Neural cell (in vitro differentiated cells): ENCODE data around the gene LIN9. TPM values are rescaled to one million over a fixed set of nuclear protein-coding genes. Genes with fewer than 3 reads are reported as not detected.

Experiments
- H2AFZ ChIP-seq: fragments of 200-600, 300-800 bp; sonication (generic), shearing (Covaris generic); 2 replicates; pipeline ENCODE4 v1.6.0; 2014; ENCODE audit warnings: low read depth, mild to moderate bottlenecking, antibody characterized with exemption, low read length, moderate library complexity
- H3F3A ChIP-seq: fragments of 200-600 bp; shearing (Covaris generic); 2 replicates; pipeline ENCODE4 v1.6.1; 2016; ENCODE audit warnings: mild to moderate bottlenecking, moderate library complexity, mixed read lengths, antibody characterized with exemption, low read length; ENCODE audit not compliant: insufficient read depth, poor library complexity, severe bottlenecking
- H3K27ac ChIP-seq: fragments of 200-600, 300-800 bp; sonication (generic), shearing (Covaris generic); 2 replicates; pipeline ENCODE4 v1.5.1; 2014; ENCODE audit warnings: mild to moderate bottlenecking, low read length, moderate library complexity
- H3K27me3 ChIP-seq: fragments of 300-800, 200-600 bp; sonication (generic), shearing (Covaris generic); 2 replicates; pipeline ENCODE4 v1.6.0; 2014; ENCODE audit warnings: mild to moderate bottlenecking, low read depth, low read length, moderate library complexity; ENCODE audit not compliant: insufficient read depth
- H3K36me3 ChIP-seq: fragments of 300-800, 200-600 bp; sonication (generic), shearing (Covaris generic); 2 replicates; pipeline ENCODE4 v1.5.1; 2014; ENCODE audit warnings: mild to moderate bottlenecking, antibody characterized with exemption, low read length, moderate library complexity; ENCODE audit not compliant: insufficient read depth
- H3K4me2 ChIP-seq: fragments of 300-800, 200-600 bp; sonication (generic), shearing (Covaris generic); 2 replicates; pipeline ENCODE4 v1.6.0; 2014; ENCODE audit warnings: mild to moderate bottlenecking, low read length
- H3K4me3 ChIP-seq: fragments of 300-800, 200-600 bp; sonication (generic), shearing (Covaris generic); 2 replicates; pipeline ENCODE4 v1.5.1; 2014; ENCODE audit warnings: mild to moderate bottlenecking, low read length, moderate library complexity
- H3K79me2 ChIP-seq: fragments of 200-600 bp; shearing (Covaris generic); replicated peaks from 2 replicates; pipeline ENCODE4 v1.6.0; 2014; ENCODE audit warnings: mild to moderate bottlenecking, low read length, moderate library complexity; ENCODE audit not compliant: insufficient read depth
- H3K9ac ChIP-seq: fragments of 300-800, 200-600 bp; sonication (generic), shearing (Covaris generic); 2 replicates; pipeline ENCODE4 v1.6.1; 2016; ENCODE audit warnings: mild to moderate bottlenecking, low read length, mixed read lengths
- H3K9me2 ChIP-seq: fragments of 200-600 bp; shearing (Covaris generic); 2 replicates; pipeline ENCODE4 v1.6.1; 2016; ENCODE audit warnings: mild to moderate bottlenecking, low read length, mixed read lengths; ENCODE audit not compliant: insufficient read depth
- H3K9me3 ChIP-seq: fragments of 200-600, 300-800 bp; sonication (generic), shearing (Covaris generic); 2 replicates; pipeline ENCODE4 v1.6.1; 2016; ENCODE audit warnings: mild to moderate bottlenecking, mixed run types, low read length, moderate library complexity, mixed read lengths
- H4K20me1 ChIP-seq: fragments of 200-600 bp; shearing (Covaris generic); 2 replicates; pipeline ENCODE4 v1.6.1; 2016; ENCODE audit warnings: mild to moderate bottlenecking, mixed run types; ENCODE audit not compliant: insufficient read depth
- EP300 ChIP-seq: fragments of 450-650 bp; conservative IDR thresholded peaks from 2 replicates; pipeline ENCODE4 v1.6.1; 2014; ENCODE audit warnings: antibody characterized with exemption, mild to moderate bottlenecking, moderate library complexity; ENCODE audit not compliant: poor library complexity, severe bottlenecking
- EZH2 ChIP-seq: fragments of 200-600, 300-800 bp; shearing (Covaris generic), sonication (generic); IDR thresholded peaks from 2 replicates; pipeline ENCODE4 v1.6.1; 2014; ENCODE audit warnings: antibody characterized with exemption, low read length, borderline replicate concordance, mild to moderate bottlenecking; ENCODE audit not compliant: insufficient read depth, poor library complexity, severe bottlenecking
- MXI1 ChIP-seq: fragments of 450-650 bp; conservative IDR thresholded peaks from 2 replicates; pipeline ENCODE4 v1.6.1; 2014; ENCODE audit warnings: antibody characterized with exemption, mild to moderate bottlenecking; ENCODE audit not compliant: poor library complexity, severe bottlenecking
- POLR2AphosphoS5 ChIP-seq: IDR thresholded peaks from 2 replicates; pipeline ENCODE4 v1.6.1; 2012
- RAD21 ChIP-seq: fragments of 450-650 bp; conservative IDR thresholded peaks from 2 replicates; pipeline ENCODE4 v1.6.1; 2014; ENCODE audit warnings: antibody characterized with exemption, mild to moderate bottlenecking, moderate library complexity
- REST ChIP-seq: IDR thresholded peaks from 2 replicates; pipeline ENCODE4 v1.6.1; 2012; ENCODE audit warnings: borderline replicate concordance
- TAF1 ChIP-seq: IDR thresholded peaks from 2 replicates; pipeline ENCODE4 v1.6.1; 2012; ENCODE audit warnings: low read depth
- polyA plus RNA-seq: library from polyadenylated mRNA; depleted of rRNA; stranded (reverse); fragments of >200 nt; gene quantifications from 2 replicates; pipeline ENCODE4 v1.2.3, GENCODE V29; 2014
- TF ChIP-seq, protein P1 (sequence below): fragments of 450-650 bp; IDR thresholded peaks from 2 replicates; pipeline ENCODE4 v1.5.1; 2014; ENCODE audit warnings: antibody characterized with exemption, mild to moderate bottlenecking, moderate library complexity; ENCODE audit not compliant: poor library complexity, severe bottlenecking

LIN9 gene
- polyA plus RNA-seq, 1 donor from 2014 or later = 11.9 TPM

DNA sequence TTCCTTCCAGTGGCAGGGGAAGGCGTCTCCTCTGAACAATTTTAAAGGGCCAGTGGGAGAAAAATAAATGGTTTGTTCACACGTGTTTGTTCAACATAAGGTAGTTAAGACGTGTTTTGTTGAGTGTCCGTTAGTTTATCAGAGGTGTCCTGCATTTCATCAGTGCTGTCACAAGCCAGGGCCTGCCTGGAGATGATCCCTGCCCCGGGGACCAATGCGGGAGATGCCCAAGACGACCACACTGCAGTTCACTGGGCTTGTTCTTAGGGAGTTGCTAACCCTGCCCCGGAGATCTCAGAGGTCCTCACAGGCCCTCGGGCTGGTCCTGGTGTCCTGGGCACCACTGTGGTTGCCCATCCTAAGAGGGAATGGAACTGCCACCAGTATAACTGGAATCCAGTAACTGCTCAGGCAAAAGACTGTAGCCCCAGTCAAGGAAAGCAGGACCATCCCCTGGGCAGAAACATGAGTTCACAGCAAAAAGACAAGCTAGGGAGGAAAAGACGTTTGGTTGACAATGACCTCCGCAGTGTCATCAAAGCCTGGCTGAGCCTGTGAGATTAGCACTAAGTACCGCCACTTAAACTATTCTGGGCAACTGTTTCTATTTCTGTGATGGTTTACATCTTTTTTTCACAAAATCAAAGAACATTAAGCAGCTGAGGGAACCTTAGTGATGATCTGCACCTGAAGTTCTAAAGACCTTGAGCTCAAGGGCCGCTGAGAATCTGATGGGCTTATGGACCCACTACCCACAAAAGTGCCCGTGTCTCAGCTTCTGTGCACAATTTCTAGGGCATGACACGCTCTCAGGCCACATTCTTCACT is 44.9 kb upstream of the LIN9 start:
- Histone ChIP-seq H3K27ac (no peak overlapping the region), H3K79me2 (no peaks in the 10 kb centered on the region), H3K36me3 (peaks cover 7% of the 10 kb centered on the region), H3K4me2 (no peak overlapping the region), H2AFZ (no peak overlapping the region), H3K27me3 (no peaks in the 10 kb centered on the region), H3K4me3 (no peak overlapping the region), H3K9me2 (no peaks in the 10 kb centered on the region), H4K20me1 (no peaks in the 10 kb centered on the region), H3F3A (no peaks in the 10 kb centered on the region), H3K9ac (no peak overlapping the region), H3K9me3 (no peaks in the 10 kb centered on the region)
- TF ChIP-seq TAF1 (no peak), EP300 (no peak), EZH2 (no peak)
- TF ChIP-seq, protein P1, sequence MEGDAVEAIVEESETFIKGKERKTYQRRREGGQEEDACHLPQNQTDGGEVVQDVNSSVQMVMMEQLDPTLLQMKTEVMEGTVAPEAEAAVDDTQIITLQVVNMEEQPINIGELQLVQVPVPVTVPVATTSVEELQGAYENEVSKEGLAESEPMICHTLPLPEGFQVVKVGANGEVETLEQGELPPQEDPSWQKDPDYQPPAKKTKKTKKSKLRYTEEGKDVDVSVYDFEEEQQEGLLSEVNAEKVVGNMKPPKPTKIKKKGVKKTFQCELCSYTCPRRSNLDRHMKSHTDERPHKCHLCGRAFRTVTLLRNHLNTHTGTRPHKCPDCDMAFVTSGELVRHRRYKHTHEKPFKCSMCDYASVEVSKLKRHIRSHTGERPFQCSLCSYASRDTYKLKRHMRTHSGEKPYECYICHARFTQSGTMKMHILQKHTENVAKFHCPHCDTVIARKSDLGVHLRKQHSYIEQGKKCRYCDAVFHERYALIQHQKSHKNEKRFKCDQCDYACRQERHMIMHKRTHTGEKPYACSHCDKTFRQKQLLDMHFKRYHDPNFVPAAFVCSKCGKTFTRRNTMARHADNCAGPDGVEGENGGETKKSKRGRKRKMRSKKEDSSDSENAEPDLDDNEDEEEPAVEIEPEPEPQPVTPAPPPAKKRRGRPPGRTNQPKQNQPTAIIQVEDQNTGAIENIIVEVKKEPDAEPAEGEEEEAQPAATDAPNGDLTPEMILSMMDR = no peak

GRCh38 chr1:226351709-226352108 is 42.7 kb upstream of the LIN9 start:
- H2AFZ ChIP-seq = no peak overlapping the region
- no peaks in the 10 kb centered on the region for H4K20me1 ChIP-seq
- H3K79me2 ChIP-seq = no peaks in the 10 kb centered on the region
- H3K27ac ChIP-seq = no peak overlapping the region
- TF ChIP-seq POLR2AphosphoS5 (no peak), REST (no peak), EZH2 (no peak), RAD21 (no peak), TAF1 (no peak), MXI1 (no peak)
- TF ChIP-seq, protein P1 = no peak
- H3K27me3 ChIP-seq = no peaks in the 10 kb centered on the region
- H3K9me3 ChIP-seq = no peaks in the 10 kb centered on the region
- H3K4me2 ChIP-seq = no peak overlapping the region
- H3K9ac ChIP-seq = no peak overlapping the region
- H3K36me3 ChIP-seq = no peaks in the 10 kb centered on the region
- no peaks in the 10 kb centered on the region for H3K9me2 ChIP-seq
- no peak overlapping the region for H3K4me3 ChIP-seq
- H3F3A ChIP-seq = no peaks in the 10 kb centered on the region
